OCI-M2 (cell line): Measurements from ENCODE around the gene KSR2.

Source experiments
- DNase-seq: peaks from one replicate; lab custom pipeline; 2025; ENCODE audit not compliant: unreplicated experiment; lab: John Stamatoyannopoulos, UW

The KSR2 gene

GRCh38 chr12:117506333-117506732 is 462.5 kb downstream of the KSR2 start:
- DNase-seq: no peak

DNA sequence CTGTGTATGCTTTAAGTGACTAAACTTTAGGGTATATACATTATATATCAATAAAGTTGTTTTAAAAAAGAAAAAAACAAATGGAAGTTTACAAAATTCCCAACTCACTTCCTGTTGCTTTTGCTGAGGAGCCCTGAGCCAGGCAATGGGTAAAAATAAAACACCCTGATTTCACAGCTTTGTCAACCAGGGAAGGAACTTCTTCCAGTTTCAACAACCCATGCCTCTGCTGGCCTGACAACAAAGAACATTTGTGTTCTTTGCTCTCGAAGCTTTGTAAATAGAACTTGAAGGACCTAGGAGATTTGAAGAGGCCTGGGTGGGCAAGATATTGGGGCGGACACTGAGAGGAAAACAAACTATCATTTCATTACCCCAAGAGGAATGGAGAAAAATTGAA is 466.2 kb downstream of the KSR2 start:
- DNase-seq: no peak

GRCh38 chr12:117502233-117502632 is 466.6 kb downstream of the KSR2 start:
- DNase-seq: no peak

- DNase-seq: no peak
Measured at GRCh38 chr12:117501076-117501869, 467.5 kb downstream of the KSR2 start.

DNA sequence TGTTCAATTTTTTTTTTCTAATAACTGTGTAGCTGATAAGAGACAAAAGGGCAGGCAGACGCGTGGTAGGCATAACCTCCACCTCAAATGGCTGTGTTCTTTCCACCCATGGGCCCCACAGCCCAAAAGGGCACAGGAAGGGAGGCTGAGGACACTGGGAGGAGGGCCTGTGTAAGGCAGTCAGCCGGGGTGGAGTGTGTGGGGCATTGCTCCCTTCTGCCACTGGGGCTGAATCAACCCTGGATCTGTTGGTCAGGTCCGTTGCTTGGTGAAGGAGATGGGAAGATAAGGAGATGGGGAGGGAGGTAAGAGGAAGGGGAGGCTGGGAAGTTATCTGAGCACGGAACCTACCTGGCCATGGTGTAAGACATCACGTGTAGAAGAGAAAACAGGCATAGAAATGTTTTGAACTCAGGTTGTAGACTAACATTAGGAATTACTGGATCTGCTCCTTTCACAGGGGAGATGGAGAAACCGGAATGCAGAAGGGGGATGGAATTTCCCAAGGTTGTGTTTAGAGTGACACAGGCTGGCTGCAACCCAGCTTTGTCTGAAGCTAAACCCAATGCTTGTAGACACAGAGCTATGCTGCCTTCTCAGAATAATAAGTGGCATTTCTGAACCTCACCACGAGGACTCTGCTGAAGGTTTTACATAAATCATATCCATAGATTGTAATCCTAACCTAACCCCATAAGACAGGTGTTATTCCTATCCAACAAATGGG is 468.9 kb downstream of the KSR2 start:
- DNase-seq: no peak

GRCh38 chr12:117498880-117499279 is 469.9 kb downstream of the KSR2 start:
- no peak for DNase-seq

DNA sequence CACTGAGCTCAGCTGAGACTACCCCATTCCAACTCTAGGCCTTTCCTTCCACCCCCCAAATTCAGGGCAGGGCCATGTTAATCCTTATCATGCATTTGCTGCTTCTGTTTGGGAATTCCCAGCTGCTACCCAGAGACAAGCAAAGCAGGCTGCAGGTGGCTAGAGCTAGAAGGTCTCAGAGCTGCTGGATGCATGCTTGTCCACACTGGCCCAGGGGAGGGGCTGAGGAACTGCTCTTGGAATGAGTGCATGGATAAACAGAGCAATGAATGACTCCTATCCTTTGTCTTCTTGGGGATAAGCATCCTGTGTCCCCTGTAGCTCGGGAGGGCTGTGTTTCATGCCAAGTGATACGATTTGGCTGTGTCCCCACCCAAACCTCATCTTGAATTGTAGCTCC is 470.5 kb downstream of the KSR2 start:
- no peak for DNase-seq

GRCh38 chr12:117497407-117497806 is 471.4 kb downstream of the KSR2 start:
- DNase-seq: no peak

GRCh38 chr12:117494833-117495655 is 473.7 kb downstream of the KSR2 start:
- no peak for DNase-seq

- no peak for DNase-seq
Measured at GRCh38 chr12:117491711-117492110, 477.1 kb downstream of the KSR2 start.

DNA sequence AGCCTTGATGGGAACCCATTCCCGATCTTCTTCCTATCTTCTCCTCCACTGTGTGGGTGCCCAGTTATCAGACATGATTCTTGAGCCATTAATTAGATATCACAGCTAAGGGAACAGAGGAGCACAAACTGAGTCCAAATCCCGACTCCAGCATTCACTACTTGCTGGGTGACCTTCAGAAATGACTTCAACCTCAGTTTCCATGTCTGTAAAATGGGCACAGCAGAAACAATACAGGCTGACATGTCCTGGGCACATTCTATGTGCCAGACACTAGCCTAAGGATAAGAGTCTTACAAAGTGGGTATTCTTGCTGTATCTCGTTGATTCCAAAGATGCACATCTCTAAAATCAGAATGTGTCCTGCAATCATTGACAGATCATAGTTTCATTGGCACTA is 478.7 kb downstream of the KSR2 start:
- DNase-seq: no peak

GRCh38 chr12:117489671-117490070 is 479.1 kb downstream of the KSR2 start:
- no peak for DNase-seq

GRCh38 chr12:117486840-117487659 is 481.7 kb downstream of the KSR2 start:
- no peak for DNase-seq

- DNase-seq: no peak
Measured at GRCh38 chr12:117485984-117486839, 482.6 kb downstream of the KSR2 start.

GRCh38 chr12:117484901-117485300 is 483.9 kb downstream of the KSR2 start:
- DNase-seq: no peak

- no peak for DNase-seq
Measured at GRCh38 chr12:117483501-117483900, 485.3 kb downstream of the KSR2 start.

GRCh38 chr12:117481470-117481869 is 487.3 kb downstream of the KSR2 start:
- no peak for DNase-seq

DNA sequence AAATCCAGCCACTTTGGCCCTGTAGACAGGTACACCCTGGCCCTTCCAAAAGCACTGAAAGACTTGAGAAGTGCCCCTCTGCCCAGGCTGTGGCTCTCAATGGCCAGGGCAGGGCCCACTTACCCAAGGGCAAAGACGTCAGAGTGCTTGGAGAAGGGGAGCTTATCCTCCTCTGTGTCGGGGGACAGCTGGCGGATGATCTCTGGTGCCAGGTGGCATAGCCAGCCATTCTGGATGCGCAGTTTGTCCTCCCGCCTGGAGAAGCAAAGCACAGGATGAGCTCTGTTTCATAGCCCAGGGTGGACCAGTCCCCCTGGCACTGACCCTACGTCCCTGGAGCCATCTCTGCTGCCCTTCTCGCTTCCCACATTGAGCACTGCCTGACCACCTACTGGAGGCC is 492.4 kb downstream of the KSR2 start:
- no peak for DNase-seq

DNA sequence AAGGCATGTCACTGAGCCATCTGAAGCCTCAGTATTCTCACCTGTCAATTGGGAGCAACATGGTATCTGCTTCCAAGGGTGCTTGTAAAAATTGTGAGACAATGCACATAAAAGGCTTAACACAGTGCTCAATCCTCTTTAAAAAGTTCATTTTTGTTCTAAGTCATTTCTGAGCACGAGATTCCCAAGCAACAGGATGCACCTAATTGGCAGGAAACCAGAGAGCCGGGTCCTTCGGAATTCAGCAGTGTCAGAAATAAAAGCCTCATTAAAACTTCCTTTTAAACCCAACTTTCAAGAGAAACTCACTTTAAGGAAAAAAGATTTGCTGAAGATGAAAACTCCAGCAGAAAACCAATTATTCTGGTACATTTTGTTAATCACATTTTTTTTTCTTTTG is 494.9 kb downstream of the KSR2 start:
- DNase-seq: no peak

DNA sequence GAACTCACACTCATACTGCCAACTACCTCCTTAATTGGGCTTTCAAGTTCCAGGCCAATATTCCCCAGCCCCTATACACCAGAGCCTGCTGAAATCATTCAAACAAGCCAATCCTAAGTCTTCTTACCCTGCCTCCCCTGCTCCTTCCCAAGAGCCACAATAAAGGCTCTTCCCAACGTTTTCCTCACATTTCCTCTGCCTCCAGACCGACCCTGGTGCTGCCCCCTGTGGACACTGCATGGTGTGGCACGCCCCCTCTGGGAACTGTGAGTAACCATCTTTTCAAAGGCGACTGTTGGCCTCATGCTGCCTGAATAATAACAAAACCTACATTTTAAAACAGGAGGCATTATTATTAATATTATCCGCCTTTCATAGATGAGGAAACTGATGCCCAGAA is 495.8 kb downstream of the KSR2 start:
- DNase-seq: no peak
